IPS-11a (cell line): ENCODE results near the gene IRF8.

ENCODE experiments used
- H3K4me3 ChIP-seq: one replicate; pipeline ENCODE4 v1.5.1; 2013; ENCODE audit warnings: low read depth, low read length, control low read depth

The IRF8 gene

GRCh38 chr16:85913141-85913601 is 14.2 kb downstream of the IRF8 start:
- no peak overlapping the region for H3K4me3 ChIP-seq

DNA sequence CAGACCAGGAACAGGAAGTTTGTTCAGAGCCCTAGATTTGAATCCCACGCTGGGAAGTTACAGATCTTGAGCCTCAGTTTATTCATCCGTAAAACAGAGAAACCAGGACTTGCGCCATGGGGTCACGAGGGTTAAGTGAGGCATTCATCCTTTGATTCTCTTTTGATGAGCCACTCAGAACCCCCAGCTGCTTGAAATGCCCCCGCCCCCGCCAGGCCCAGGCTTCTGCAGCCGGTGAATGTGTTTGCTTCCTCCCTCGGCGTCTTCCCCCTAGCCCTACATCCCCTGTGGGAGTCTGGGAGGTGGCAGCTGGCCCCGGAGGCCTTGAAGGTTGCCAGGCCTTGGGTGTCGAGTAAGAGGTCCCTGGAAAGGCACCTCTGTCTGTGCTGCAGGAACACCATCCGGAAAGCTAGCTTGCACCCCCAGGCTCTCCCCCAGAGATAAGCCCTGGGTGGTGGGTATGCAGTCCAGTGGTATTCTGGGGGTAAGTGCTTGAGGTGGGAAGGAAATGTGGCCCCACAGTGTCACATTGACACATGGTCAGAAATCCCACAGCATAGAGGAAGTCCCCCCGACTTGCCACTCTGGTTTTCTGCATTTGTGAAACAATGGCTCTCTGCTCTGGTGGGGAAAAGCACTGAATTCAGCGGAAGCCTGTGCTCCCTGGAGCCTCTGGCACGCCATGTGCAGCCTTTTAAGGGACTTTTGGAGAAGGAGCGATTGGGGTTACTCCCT is 14.9 kb downstream of the IRF8 start:
- H3K4me3 ChIP-seq = no peak overlapping the region

GRCh38 chr16:85914423-85914794 is 15.4 kb downstream of the IRF8 start:
- H3K4me3 ChIP-seq = no peak overlapping the region

DNA sequence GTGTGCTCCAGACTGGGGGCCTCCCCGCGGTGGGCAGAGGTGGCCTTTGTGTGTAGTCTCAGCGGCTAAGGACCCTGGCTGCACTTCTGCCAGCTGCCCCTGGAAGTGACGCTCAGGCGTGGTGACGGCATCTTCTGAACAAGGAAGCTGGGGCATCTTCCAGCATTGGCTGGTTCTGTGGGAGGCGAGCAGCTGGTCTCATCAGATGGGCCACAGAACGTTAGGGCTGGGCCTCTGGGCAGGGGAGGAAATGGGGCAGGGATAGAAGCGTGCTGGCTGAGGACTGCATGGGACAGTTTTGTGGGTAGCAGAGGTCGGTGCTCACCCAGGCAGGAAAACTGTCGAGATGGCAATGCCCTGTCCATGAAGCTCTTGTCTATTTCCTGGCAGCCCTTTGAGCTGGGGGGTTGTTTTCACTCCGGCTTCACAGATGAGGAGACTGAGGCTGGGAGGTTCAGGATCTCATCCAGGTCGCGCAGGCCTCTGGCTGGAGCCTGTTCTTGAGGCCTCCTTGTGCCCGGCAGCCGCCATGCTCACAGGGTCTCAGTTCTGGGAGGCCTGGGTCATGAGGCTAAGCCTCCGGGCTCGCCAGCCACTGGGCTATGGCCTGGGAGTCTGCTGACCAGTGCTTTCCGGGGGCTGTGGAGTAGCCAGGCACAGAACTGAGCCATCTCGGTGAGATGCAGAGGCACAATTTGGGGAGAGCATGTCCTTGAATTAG is 16.3 kb downstream of the IRF8 start:
- H3K4me3 ChIP-seq = no peak overlapping the region

DNA sequence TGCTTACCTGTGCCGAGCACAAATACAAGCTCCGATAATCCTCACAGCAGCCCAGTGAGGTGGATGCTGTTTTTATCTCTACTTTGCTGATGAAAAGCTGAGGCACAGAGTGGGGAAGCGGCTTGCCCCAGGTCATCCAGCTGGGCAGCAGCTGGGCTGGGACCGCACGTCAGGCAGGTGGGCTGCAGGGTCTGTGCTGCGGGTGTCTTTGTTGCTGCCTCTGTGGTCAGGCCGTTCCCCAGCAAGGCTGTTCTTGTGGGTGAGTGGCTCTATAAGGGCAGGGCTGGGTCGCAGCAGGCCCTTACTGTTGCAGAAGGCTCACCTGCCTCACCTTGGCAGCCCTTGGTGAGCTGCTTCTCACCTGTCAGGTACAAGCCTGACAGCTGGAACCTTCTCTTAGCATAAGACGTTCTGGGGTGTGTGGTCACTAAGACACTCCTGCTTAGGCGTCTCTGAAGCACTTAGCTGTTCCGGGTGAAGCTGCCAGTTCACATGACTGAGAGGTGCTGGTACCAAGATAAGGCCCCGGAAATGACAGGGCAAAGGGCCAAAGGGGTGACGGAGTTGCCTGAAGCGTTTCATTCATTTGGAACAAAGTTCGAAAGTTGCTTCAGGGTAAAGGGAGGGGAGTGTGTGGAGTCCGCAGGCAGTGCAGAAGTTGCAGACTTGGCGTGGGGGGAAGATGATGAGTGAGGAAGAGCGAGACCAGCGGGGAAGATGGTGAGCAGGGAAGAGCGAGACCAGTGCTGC is 17.4 kb downstream of the IRF8 start:
- no peak overlapping the region for H3K4me3 ChIP-seq

GRCh38 chr16:85917012-85917411 is 18.1 kb downstream of the IRF8 start:
- no peak overlapping the region for H3K4me3 ChIP-seq

GRCh38 chr16:85917959-85918358 is 19.0 kb downstream of the IRF8 start:
- H3K4me3 ChIP-seq = no peak overlapping the region

DNA sequence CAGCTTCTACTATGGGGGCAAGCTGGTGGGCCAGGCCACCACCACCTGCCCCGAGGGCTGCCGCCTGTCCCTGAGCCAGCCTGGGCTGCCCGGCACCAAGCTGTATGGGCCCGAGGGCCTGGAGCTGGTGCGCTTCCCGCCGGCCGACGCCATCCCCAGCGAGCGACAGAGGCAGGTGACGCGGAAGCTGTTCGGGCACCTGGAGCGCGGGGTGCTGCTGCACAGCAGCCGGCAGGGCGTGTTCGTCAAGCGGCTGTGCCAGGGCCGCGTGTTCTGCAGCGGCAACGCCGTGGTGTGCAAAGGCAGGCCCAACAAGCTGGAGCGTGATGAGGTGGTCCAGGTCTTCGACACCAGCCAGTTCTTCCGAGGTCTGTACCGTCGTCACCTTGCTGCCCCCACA is 19.5 kb downstream of the IRF8 start:
- H3K4me3 ChIP-seq = no peak overlapping the region

DNA sequence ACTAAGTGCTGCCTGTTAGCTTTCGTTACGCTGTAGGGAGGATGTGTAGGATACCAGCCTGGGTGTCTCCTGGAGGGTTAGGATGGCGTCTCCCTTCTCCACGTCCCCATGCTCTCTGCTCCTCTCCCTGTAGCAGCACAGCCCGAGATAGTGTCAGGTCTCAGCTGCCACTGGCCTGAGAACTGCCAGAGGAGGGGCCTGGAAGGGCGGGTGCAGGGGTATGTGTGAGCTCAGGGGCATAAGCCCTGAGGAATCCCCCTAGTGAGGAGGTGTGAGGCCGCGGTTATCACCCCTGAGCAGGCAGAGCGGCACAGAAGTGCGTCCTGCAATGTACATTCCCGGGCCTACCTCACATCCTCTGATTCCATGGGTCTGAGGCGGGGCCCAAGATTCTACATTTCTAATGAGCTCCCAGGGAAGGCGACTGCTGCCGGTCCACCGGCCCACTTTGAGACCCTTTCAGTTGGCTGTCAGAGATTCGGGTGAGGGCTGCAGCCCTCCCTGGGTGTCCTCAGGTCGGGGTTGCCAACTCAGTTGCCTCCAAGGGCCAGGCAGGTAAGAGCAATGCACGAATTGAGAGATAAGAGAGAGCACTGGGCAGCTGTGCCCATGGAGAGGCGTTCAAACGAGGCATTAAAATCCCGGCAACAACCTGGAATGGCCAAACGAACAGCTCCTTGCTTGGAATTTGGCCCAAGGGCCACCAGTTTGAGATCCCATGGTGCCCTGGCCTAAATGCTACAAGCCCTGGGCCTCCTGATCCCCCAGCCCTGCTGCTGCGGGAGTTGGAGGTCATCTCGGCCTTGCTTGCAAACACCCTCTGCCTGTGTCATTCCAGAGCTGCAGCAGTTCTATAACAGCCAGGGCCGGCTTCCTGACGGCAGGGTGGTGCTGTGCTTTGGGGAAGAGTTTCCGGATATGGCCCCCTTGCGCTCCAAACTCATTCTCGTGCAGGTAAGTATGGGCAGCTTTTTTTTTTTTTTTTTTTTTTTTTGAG is 20.6 kb downstream of the IRF8 start:
- H3K4me3 ChIP-seq = no peak overlapping the region

DNA sequence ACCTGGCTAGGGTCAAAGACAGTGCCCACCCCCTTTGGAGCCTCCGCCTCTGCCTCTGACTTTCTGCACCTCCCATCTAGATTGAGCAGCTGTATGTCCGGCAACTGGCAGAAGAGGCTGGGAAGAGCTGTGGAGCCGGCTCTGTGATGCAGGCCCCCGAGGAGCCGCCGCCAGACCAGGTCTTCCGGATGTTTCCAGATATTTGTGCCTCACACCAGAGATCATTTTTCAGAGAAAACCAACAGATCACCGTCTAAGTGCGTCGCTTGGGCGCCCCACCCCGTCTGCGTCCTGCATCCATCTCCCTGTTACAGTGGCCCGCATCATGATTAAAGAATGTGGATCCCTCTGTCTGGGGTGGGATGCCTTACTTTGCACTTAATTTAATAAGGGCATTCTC is 22.1 kb downstream of the IRF8 start:
- no peak overlapping the region for H3K4me3 ChIP-seq

GRCh38 chr16:85923153-85924021 is 24.4 kb downstream of the IRF8 start:
- no peak overlapping the region for H3K4me3 ChIP-seq

GRCh38 chr16:85924675-85925074 is 25.7 kb downstream of the IRF8 start:
- no peak overlapping the region for H3K4me3 ChIP-seq

DNA sequence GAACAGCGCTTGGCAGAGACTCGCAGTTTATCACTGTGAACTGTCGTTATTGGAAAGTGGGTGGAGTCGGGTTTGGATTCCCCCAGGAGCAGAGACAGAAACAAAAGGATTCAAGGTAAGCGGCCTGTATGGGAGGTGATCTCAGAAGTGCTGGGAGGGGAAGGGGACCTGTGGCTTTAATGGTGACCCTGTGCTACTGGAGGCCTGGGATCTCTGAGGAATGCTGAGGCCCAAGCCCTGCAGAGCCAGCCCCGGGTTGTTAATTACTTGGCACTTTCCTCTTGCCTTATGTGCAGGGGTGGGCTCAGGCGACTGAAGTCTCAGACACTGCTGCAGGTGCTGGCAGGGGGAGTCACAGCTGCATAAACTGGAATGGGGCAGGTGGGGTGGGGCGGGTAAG is 27.4 kb downstream of the IRF8 start:
- H3K4me3 ChIP-seq = no peak overlapping the region

DNA sequence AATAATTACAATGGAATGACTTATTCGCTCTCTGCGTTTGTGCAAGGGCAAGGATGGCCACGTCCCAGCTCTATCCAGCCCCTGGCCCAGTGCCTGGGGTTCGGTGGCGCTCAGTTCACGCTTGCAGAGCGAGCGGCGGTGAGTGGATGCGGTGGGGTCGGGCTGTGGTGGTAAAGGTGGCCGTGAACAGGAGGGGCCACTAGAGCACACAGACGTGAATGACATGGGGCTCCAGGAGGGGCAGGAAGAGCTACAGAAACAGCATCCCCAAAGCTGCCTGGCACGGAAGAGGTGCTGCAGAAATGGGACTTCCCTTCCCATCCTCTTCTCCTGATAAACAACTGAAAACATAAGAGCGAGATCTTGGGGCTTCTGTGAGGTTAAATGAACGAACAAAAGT is 28.4 kb downstream of the IRF8 start:
- no peak overlapping the region for H3K4me3 ChIP-seq

DNA sequence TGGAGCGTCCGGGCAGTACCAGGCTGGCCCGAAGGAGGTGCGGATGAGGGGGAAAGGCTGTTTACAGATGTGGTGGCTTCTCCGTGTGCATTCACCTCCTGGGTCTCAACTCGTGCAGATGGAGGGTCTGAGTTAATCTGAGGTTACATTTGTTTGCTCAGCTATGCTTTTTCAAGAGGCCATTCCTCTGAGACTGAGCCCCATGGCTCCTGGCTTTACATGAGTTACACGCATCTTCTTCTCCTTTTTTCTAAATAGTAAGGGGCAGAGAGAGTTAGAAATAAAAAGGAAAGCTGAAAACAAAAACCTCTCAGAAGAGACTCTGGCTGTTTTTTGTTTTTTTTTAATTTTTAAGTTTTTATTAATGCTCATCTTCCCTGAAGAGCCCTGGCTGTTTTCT is 29.0 kb downstream of the IRF8 start:
- no peak overlapping the region for H3K4me3 ChIP-seq

DNA sequence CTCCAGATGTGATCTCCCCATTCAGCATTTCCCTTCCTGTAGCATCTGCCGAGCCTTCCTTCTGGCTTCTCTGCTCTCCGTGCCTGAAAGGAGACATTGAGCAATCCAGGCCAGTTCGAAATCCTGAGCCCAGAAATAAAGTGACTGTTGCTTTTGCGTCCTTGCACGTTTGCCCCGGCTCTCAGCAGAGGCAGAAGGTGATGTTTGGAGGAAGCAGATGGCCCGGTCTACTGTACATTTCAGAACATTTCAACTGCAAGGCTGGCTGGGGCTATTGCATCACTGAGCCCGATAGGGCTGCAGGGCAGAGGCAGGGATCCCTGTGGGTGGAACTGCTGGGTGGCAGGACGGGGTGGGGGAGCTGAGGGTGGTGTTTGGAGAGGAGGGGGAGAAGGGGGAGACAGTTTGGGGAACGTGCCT is 29.4 kb downstream of the IRF8 start:
- H3K4me3 ChIP-seq = no peak overlapping the region

DNA sequence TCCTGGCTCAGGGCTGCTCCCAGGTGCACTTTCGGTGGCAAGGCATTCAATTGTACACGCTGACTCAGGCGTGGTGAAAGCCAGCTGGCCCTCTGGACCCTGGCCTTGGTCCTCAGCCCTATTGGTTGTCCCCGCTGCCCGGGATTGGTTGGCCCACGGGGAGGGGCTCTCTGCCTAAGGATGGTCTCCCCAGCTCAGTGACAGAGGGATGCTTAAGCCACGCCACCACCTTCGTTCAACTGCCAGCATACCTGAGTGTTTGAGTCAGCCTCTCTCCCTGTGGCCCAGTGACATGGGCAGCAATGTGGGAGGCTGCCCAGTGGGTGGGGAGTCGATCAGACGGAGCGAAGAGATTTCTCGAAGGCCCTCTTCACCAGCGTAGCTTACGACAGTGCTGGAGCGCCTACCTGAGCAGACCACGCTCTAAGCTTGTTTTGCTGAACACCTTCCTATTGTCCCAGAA is 30.3 kb downstream of the IRF8 start:
- H3K4me3 ChIP-seq = no peak overlapping the region

DNA sequence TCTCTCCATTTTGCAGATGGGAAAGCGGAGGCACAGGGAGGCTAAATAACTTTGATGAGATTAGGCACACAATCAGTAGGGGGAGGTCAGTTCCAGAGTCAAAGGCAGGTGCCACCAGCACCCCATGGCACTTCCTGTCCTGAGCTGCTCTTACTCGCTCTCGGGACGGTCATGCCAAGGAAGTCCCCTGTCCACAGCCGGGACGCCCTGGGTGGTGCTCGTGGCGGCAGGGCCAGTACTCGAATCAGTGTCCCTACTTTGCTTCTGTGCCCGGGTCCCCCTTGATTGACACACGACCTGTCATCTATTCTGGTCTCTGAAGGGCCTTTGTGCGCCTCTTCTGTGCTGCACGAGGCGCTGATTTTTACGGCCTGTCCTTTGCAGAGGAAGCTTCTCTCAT is 31.3 kb downstream of the IRF8 start:
- no peak overlapping the region for H3K4me3 ChIP-seq

GRCh38 chr16:85931596-85932402 is 32.8 kb downstream of the IRF8 start:
- no peak overlapping the region for H3K4me3 ChIP-seq
